MCF 10A (cell line): ENCODE data around the gene RC3H2. TPM values are rescaled to one million over a fixed set of nuclear protein-coding genes. Genes with fewer than 3 reads are reported as not detected.

Source experiments
- BruUV-seq: library from RNA; stranded (reverse); fragments of 400-500 nt; replicated peaks from 2 replicates; lab custom pipeline; 2021; lab: Mats Ljungman, UMichigan
- CTCF ChIA-PET: fragments of 300-600 bp; sonication (Branson Sonifier 250); formaldehyde crosslinking; extraction: SDS; loops from one replicate; lab custom pipeline; 2021; ENCODE audit warnings: antibody characterized with exemption, inconsistent platforms; lab: Yijun Ruan, JAX
- POLR2A ChIA-PET: fragments of 300-600, 350-650 bp; sonication (Branson Sonifier 250); formaldehyde crosslinking; extraction: SDS; loops from one replicate; lab custom pipeline; 2020; ENCODE audit warnings: antibody characterized with exemption, inconsistent platforms; lab: Yijun Ruan, JAX
- DNase-seq: peaks from one replicate; pipeline ENCODE4 v3.0.0-alpha.2; 2018; ENCODE audit not compliant: unreplicated experiment
- H3K27ac Mint-ChIP-seq: one replicate; pipeline ENCODE4 v1.8.0; 2022; ENCODE audit warnings: mild to moderate bottlenecking, low read depth, mixed read lengths; ENCODE audit not compliant: unreplicated experiment
- H3K27me3 Mint-ChIP-seq: one replicate; pipeline ENCODE4 v1.8.0; 2022; ENCODE audit warnings: mixed read lengths; ENCODE audit not compliant: insufficient read depth, unreplicated experiment
- H3K36me3 Mint-ChIP-seq: one replicate; pipeline ENCODE4 v1.8.0; 2022; ENCODE audit warnings: mild to moderate bottlenecking, moderate library complexity, mixed read lengths; ENCODE audit not compliant: insufficient read depth, unreplicated experiment
- H3K4me1 Mint-ChIP-seq: one replicate; pipeline ENCODE4 v1.8.0; 2022; ENCODE audit warnings: mixed read lengths; ENCODE audit not compliant: insufficient read depth, unreplicated experiment
- H3K4me3 Mint-ChIP-seq: one replicate; pipeline ENCODE4 v1.8.0; 2022; ENCODE audit warnings: mild to moderate bottlenecking, moderate library complexity, mixed read lengths; ENCODE audit not compliant: unreplicated experiment
- H3K9me3 Mint-ChIP-seq: one replicate; pipeline ENCODE4 v1.8.0; 2022; ENCODE audit warnings: mixed read lengths; ENCODE audit not compliant: unreplicated experiment
- intact Hi-C: fragments of 100-400 bp; cut with micrococcal nuclease; formaldehyde crosslinking; loops from 2 replicates; pipeline ENCODE4 v1.14.1; 2022
- total RNA-seq: library from RNA; stranded (reverse); gene quantifications from 2 replicates; pipeline ENCODE4 v1.2.3, GENCODE V29; 2022
- TF ChIP-seq, protein P1 (sequence below): fragments of 200-600 bp; IDR thresholded peaks from one replicate; pipeline ENCODE4 v1.8.0; 2022; ENCODE audit warnings: antibody characterized with exemption, mild to moderate bottlenecking; ENCODE audit not compliant: unreplicated experiment

RC3H2 gene
- total RNA-seq, 1 experiment from 2014 or later = 59.1 TPM

DNA sequence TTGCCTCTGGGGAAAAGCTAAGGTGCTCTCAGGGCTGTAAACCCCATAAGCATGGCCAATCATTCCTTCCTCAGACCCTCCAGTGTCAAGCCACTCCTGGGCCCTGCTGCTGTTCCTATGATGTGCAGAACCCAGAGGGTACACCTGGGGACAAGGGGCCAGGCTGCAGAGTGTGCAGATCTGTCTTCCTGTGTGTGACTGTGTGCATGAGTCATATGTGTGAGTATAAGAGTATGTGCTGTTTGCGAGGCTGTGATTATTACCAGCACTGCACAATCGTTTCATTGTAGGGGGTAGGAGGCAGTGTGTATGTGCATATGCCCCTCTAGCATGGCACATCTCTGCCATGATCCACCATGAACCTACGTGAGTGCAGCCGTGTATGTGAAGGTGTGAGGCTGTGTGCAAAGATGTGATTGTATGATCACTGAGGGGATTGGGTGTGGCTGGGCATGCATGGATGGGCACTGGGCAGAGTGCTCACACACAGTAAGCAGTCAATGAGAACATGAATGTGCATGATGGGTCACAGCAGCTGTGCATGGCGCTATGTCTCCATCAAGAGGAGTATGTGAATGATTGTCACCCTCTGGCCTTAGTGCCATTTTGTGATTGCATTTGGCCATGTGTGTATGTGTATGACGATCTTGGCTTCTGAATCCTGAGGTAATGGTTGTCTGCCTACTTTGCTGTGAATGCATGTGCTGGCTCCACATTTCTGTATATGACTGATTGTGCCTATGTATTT, 107.7 kb downstream of the RC3H2 start:
- BruUV-seq = no TSS peak
- TF ChIP-seq, protein P1, sequence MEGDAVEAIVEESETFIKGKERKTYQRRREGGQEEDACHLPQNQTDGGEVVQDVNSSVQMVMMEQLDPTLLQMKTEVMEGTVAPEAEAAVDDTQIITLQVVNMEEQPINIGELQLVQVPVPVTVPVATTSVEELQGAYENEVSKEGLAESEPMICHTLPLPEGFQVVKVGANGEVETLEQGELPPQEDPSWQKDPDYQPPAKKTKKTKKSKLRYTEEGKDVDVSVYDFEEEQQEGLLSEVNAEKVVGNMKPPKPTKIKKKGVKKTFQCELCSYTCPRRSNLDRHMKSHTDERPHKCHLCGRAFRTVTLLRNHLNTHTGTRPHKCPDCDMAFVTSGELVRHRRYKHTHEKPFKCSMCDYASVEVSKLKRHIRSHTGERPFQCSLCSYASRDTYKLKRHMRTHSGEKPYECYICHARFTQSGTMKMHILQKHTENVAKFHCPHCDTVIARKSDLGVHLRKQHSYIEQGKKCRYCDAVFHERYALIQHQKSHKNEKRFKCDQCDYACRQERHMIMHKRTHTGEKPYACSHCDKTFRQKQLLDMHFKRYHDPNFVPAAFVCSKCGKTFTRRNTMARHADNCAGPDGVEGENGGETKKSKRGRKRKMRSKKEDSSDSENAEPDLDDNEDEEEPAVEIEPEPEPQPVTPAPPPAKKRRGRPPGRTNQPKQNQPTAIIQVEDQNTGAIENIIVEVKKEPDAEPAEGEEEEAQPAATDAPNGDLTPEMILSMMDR = no peak
- Mint-ChIP-seq H3K36me3 (no peaks in the 10 kb centered on the region), H3K4me3 (no peak overlapping the region), H3K27ac (no peak overlapping the region), H3K9me3 (peaks cover 7% of the 10 kb centered on the region), H3K27me3 (no peaks in the 10 kb centered on the region), H3K4me1 (no peaks in the 10 kb centered on the region)
- DNase-seq = no peak
- CTCF ChIA-PET = interaction anchor here (0.7 to 0.9 kb wide), 4 partner anchors 13 to 673 kb away, joined by 3 to 4 read pairs (median 4); no protein-coding TSS in a partner anchor
- intact Hi-C loops = no loop called here
- POLR2A ChIA-PET = no interaction called here

Other genes starting within 250 kb of the RC3H2 start
- gene OR1B1, start 247.7 kb downstream of the RC3H2 start, total RNA-seq = not detected in 2 replicates
- not detected in 2 replicates for gene OR1L1, start 243.6 kb downstream of the RC3H2 start, total RNA-seq
- not detected in 2 replicates for gene OR1L3, start 230.2 kb downstream of the RC3H2 start, total RNA-seq
- gene OR1L4, start 181.4 kb downstream of the RC3H2 start, total RNA-seq = not detected in 2 replicates
- not detected in 2 replicates for gene OR1L6, start 163.1 kb downstream of the RC3H2 start, total RNA-seq
- gene OR5C1, start 116.4 kb downstream of the RC3H2 start, total RNA-seq = not detected in 2 replicates
- not detected in 2 replicates for gene OR1K1, start 105.2 kb downstream of the RC3H2 start, total RNA-seq
- 11.1 and 11.2 TPM in 2 replicates for gene PDCL, start 76.8 kb downstream of the RC3H2 start, total RNA-seq
- gene ZBTB6, start 8.0 kb upstream of the RC3H2 start, total RNA-seq = 8.5 and 10.4 TPM in 2 replicates
- gene ZBTB26, start 26.2 kb upstream of the RC3H2 start, total RNA-seq = 4.0 and 5.7 TPM in 2 replicates
- 41.1 and 43.1 TPM in 2 replicates for gene RABGAP1, start 35.7 kb upstream of the RC3H2 start, total RNA-seq
- gene GPR21, start 128.3 kb upstream of the RC3H2 start, total RNA-seq = 0.37 TPM in 1 of 2 replicates, not detected in the other